NT2/D1 (cell line): ENCODE measurements around the gene DAZAP2.

Source experiments
- DNase-seq: peaks from one replicate; pipeline ENCODE4 v3.0.0-alpha.2; 2011; ENCODE audit warnings: low read depth, low spot score
- H3K27me3 ChIP-seq: 2 replicates; pipeline ENCODE4 v1.6.0; 2011; ENCODE audit warnings: mild to moderate bottlenecking; ENCODE audit not compliant: insufficient read length, insufficient read depth
- H3K36me3 ChIP-seq: 2 replicates; pipeline ENCODE4 v1.6.1; 2011; ENCODE audit warnings: mild to moderate bottlenecking, low read length, mixed read lengths; ENCODE audit not compliant: insufficient read depth, insufficient read length
- H3K4me1 ChIP-seq: 2 replicates; pipeline ENCODE4 v1.5.1; 2011; ENCODE audit not compliant: insufficient read depth, insufficient read length
- H3K4me3 ChIP-seq: 2 replicates; pipeline ENCODE4 v1.5.1; 2011; ENCODE audit warnings: low read depth; ENCODE audit not compliant: insufficient read length
- H3K9ac ChIP-seq: 2 replicates; pipeline ENCODE4 v1.6.0; 2011; ENCODE audit warnings: low read depth; ENCODE audit not compliant: insufficient read length
- H3K9me3 ChIP-seq: 2 replicates; pipeline ENCODE4 v1.5.1; 2011; ENCODE audit warnings: mild to moderate bottlenecking, low read length; ENCODE audit not compliant: insufficient read depth
- SUZ12 ChIP-seq: IDR thresholded peaks from 2 replicates; pipeline ENCODE4 v1.6.1; 2011; ENCODE audit not compliant: insufficient read length, insufficient read depth; ENCODE audit errors: extremely low read depth
- YY1 ChIP-seq: IDR thresholded peaks from 2 replicates; pipeline ENCODE4 v1.6.1; 2011; ENCODE audit not compliant: insufficient read length, insufficient read depth
- ZNF274 ChIP-seq: IDR thresholded peaks from 2 replicates; pipeline ENCODE4 v1.6.1; 2011; ENCODE audit warnings: mild to moderate bottlenecking, low read depth, low read length

The DAZAP2 gene

GRCh38 chr12:51197736-51198567 lies 40.7 kb upstream of the DAZAP2 start:
- no peak for DNase-seq
- TF ChIP-seq YY1: no peak
- no peak for TF ChIP-seq SUZ12
- no peak for TF ChIP-seq ZNF274
- Histone ChIP-seq H3K9me3 (no peaks in the 10 kb centered on the region), H3K27me3 (no peaks in the 10 kb centered on the region), H3K9ac (no peak overlapping the region), H3K4me1 (peaks cover 3% of the 10 kb centered on the region), H3K4me3 (no peak overlapping the region), H3K36me3 (peaks cover 2% of the 10 kb centered on the region)

- TF ChIP-seq ZNF274 (no peak), SUZ12 (no peak), YY1 (no peak)
Measured at GRCh38 chr12:51198568-51199365, 39.9 kb upstream of the DAZAP2 start.

GRCh38 chr12:51199366-51199945 lies 39.2 kb upstream of the DAZAP2 start:
- TF ChIP-seq ZNF274 (no peak), YY1 (no peak), SUZ12 (no peak)
- DNase-seq: no peak
- H3K36me3 ChIP-seq: peaks cover 5% of the 10 kb centered on the region
- no peak overlapping the region for H3K4me3 ChIP-seq
- H3K9ac ChIP-seq: no peak overlapping the region
- peaks cover 3% of the 10 kb centered on the region for H3K4me1 ChIP-seq
- no peaks in the 10 kb centered on the region for H3K27me3 ChIP-seq
- H3K9me3 ChIP-seq: no peaks in the 10 kb centered on the region

More at GRCh38 chr12:51198568-51199365, 39.9 kb upstream of the DAZAP2 start:
- Histone ChIP-seq H3K4me1 (peaks cover 3% of the 10 kb centered on the region), H3K4me3 (no peak overlapping the region), H3K9ac (no peak overlapping the region), H3K27me3 (no peaks in the 10 kb centered on the region), H3K36me3 (peaks cover 2% of the 10 kb centered on the region), H3K9me3 (no peaks in the 10 kb centered on the region)
- no peak for DNase-seq

- TF ChIP-seq ZNF274: no peak
- TF ChIP-seq YY1: no peak
- no peak for TF ChIP-seq SUZ12
- H3K9ac ChIP-seq: no peak overlapping the region
- peaks cover 3% of the 10 kb centered on the region for H3K4me1 ChIP-seq
- H3K27me3 ChIP-seq: no peaks in the 10 kb centered on the region
- no peak overlapping the region for H3K4me3 ChIP-seq
- H3K9me3 ChIP-seq: no peaks in the 10 kb centered on the region
- peaks cover 5% of the 10 kb centered on the region for H3K36me3 ChIP-seq
- no peak for DNase-seq
Measured at GRCh38 chr12:51200156-51200555, 38.5 kb upstream of the DAZAP2 start.

- H3K4me1 ChIP-seq: peaks cover 3% of the 10 kb centered on the region
- no peaks in the 10 kb centered on the region for H3K9me3 ChIP-seq
- TF ChIP-seq ZNF274 (no peak), YY1 (no peak), SUZ12 (no peak)
- H3K4me3 ChIP-seq: no peak overlapping the region
- H3K27me3 ChIP-seq: no peaks in the 10 kb centered on the region
- DNase-seq: no peak
- no peak overlapping the region for H3K9ac ChIP-seq
- peaks cover 5% of the 10 kb centered on the region for H3K36me3 ChIP-seq
Measured at GRCh38 chr12:51200806-51201205, 37.8 kb upstream of the DAZAP2 start.

GRCh38 chr12:51202718-51203117 lies 35.9 kb upstream of the DAZAP2 start:
- DNase-seq: no peak
- Histone ChIP-seq H3K27me3 (no peaks in the 10 kb centered on the region), H3K36me3 (peaks cover 5% of the 10 kb centered on the region), H3K4me1 (peaks cover 3% of the 10 kb centered on the region), H3K9ac (no peak overlapping the region), H3K9me3 (no peaks in the 10 kb centered on the region), H3K4me3 (no peak overlapping the region)
- no peak for TF ChIP-seq ZNF274
- TF ChIP-seq SUZ12: no peak
- no peak for TF ChIP-seq YY1

GRCh38 chr12:51205350-51205749 lies 33.3 kb upstream of the DAZAP2 start:
- Histone ChIP-seq H3K4me1 (no peaks in the 10 kb centered on the region), H3K9me3 (no peaks in the 10 kb centered on the region), H3K4me3 (no peak overlapping the region), H3K27me3 (no peaks in the 10 kb centered on the region), H3K36me3 (peaks cover 3% of the 10 kb centered on the region), H3K9ac (no peak overlapping the region)
- TF ChIP-seq ZNF274 (no peak), SUZ12 (no peak), YY1 (no peak)
- DNase-seq: no peak
